Eye (tissue), 1 donor: Measurements from ENCODE around the gene CLASP1.
"Not testable (repeated sequence)": the region's sequence is repeated elsewhere in the genome, so short reads cannot be mapped to it uniquely, and the experiment has no call there.

Experiments
- DNase-seq: peaks from one replicate; pipeline ENCODE4 v3.0.0-alpha.2; 2015

Gene CLASP1

GRCh38 chr2:121575800-121576199 is 73.5 kb downstream of the CLASP1 start:
- no peak for DNase-seq

DNA sequence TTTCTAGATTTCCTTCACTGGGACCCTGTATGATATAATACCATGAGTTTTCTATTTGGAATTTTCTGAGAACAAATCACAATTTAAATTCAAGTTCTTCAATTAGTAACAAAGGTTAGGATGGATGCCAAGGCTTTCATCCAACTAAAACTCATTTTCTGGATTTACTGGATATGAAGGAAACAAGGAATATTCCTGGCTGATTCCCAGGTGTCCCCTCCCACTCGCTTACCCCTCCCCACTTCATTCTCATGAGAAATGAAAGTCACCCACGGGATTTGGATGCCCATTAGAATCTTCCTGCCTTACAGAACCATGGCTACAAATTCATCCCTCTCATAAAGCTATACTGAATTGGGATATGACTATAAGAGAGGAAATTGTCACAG is 78.6 kb downstream of the CLASP1 start:
- DNase-seq, result peak; percentile 42

DNA sequence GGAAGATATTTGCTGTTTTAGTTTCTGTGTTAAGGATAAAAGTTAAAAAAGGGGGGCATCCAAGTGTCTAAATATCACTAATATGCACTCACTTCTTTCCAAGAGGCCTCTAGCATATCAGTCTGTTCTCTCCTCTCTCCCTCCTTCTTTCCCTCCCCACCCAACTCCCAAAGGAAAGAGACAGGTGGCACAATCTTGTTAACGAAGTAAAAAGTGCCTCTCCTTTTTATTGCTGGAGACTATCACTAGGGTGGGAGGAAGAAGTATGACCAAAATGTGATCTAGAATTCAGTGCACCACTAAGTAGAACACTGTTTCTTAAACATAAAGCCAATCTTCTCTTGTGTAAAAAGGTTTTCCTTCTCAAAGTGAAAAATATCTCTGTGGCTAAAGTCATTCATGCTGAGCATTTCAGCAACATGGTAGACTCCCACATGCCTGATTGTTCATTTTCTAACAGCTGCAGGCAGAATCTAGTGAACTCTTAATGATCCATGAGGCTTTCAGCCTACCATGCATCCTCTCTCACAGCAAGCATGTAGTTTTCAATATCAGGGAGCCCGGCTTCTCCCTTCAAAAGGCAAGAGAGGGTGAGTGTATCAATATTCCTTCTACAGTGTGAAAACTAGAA is 79.1 kb downstream of the CLASP1 start:
- DNase-seq, result peak; percentile 68

DNA sequence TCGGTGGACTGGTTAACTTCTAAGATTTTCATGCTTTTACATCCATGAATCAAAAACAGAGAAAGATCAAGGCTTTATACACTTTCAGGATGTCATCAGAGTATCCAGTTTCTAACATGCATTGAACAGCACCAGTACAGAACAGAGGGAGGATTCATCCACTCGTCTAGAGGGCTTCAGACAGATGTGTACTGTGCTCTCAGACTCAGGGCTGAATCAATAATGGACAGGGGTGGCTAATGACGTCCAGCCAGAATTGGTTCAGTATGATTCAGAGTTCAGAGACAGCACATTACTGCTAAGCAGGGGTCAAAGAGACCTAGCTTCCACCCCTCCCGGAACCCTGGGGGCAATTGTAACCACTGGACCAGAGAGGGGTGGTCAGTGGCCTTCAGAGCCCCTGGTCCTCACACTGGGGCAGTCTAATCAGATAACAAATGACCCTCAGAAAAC is 81.3 kb downstream of the CLASP1 start:
- no peak for DNase-seq

DNA sequence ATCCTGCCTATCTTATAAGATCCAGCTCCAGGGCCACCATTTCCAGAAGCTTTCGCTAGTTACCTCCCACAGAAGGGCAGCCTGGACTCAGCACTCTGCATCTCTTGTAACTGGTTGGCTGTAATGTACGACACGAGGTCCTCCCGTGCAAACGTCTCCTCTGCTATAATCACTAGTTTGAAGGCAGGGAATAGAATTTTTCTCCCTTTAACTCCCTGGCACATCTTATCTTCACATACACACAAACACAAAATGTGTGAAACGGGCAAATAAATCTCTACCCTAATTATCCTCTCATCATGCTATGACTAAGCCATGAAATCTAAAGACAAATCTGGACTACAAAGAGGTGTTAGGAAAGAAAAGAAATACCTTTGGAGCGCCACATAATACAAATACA is 81.8 kb downstream of the CLASP1 start:
- no peak for DNase-seq

GRCh38 chr2:121565389-121566250 is 83.6 kb downstream of the CLASP1 start:
- DNase-seq, result peak; percentile 84

DNA sequence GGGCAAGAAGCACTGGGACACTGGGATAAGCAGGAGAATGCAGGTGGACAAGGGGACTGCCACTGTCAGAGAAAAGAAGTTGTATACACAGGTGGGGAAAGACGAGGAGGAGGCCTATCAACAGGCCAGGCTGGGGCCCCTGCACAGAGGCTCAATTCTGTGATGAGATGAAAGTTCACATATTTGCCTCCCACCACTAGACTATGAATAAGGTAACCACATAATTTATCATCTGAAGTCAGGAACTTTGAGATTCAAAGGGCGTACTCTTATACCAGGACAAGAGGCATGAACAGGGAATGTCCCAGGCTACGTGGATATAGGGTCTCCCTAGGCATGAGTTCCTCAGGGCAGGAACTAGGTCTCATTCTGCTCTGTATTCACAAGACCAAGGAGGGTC is 84.4 kb downstream of the CLASP1 start:
- no peak for DNase-seq

- DNase-seq, result not testable (repeated sequence)
These were observed 85.5 kb downstream of the CLASP1 start for GRCh38 chr2:121563754-121564153.

DNA sequence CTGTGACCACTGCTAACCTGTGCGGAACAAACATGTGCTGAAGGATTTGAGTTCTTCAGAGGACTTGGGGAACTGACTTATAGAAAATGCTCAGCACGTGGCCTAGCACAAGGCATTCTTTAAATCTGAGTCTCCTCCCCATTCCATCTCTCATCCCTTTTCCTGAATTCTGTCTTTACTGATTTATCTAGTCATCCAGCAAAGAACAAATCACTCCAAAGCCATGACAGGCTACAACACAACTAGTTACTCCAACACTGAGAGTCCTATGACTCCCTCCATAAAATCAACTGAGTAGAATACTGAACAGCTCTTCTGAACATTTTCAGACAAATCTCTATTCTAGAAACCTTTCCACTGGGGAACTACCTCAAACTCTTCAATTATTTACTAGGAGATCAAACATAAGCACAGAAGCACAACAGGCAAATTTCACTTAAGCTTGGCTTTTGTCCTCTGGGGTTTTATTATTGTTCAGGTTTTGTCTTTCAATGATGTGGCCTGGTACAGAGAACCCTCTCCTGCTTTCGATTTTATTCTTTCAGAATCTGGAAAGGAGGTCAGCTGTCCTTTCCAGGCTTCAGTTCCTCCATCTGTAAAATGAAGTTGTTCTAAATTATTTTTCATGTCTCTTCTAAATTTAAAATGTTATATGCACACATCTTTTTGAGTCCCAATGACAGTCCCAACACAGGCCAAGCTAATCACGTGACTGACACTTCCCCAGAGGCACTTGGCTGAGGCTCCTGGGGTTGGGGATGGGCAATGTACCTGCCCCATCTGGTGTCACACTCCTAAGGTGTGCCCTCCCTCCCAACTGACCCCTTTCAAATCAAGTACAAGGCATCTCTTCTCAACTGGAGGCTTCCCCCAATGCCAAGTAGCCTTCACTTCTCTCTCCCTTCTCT is 86.7 kb downstream of the CLASP1 start:
- peak; percentile 37 for DNase-seq

- DNase-seq, result no peak
These were observed 87.5 kb downstream of the CLASP1 start for GRCh38 chr2:121561617-121562268.

DNA sequence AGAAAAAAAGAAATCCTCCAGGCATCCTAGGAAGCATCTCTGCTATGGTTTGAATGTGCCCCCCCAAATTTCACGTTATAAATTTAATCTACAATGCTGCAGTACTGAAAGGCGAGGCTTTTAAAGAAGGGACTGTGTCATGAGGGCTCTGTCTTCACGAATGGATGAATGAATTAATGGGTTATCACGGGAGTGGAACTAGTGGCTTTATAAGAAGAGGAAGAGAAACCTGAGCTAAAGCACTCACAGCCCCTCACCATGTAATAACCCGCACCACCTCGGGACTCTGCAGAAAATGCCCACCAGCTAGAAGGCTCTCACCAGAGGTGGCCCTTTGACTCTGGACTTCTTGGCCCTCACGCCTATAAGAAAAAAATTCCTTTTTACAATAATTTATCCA is 90.9 kb downstream of the CLASP1 start:
- DNase-seq, result no peak

DNA sequence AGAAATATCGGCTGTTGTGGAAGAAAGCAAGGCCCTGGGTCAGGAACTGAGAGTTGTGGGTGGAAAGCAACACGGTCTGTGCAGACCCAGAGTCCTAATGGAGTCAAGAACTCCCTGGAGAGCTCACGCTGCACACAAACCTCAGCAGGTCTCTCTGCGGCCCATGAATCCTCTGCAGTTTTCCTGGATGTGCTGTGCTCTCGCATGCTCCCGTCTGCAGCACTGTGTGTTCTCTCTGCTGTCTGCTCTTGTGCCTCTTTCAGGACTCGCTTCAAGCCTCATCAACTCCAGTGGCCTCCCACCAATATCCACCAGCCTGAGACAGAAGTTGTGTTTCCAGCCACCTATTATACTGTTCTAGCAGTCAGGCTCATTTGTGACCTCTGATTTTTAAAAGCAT is 94.3 kb downstream of the CLASP1 start:
- DNase-seq, result no peak

DNA sequence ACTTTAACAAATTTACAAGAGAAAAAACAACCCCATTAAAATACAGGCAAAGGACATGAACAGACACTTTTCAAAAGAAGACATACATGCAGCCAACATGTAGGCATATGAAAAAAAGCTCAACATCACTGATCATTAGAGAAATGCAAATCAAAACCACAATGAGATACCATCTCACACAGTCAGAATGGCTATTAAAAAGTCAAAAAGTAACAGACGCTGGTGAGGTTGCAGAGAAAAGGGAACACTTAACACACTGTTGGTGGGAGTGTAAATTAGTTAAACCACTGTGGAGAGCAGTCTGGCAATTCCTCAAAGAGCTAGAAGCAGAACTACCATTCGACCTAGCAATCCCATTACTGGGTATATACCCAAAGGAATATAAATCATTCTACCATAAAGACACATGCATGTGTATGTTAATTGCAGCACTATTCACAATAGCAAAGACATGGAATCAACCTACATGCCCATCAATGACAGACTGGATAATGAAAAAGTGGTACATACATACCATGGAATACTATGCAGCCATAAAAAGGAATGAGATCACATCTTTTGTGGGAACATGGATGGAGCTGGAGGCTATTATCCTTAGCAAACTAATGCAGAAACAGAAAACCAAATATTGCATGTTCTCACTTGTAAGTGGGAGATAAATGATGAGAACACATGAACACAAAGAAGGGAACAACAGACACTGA is 96.6 kb downstream of the CLASP1 start:
- not testable (repeated sequence) for DNase-seq

GRCh38 chr2:121550669-121551068 is 98.6 kb downstream of the CLASP1 start:
- DNase-seq, result no peak

GRCh38 chr2:121547646-121548045 is 101.6 kb downstream of the CLASP1 start:
- no peak for DNase-seq

GRCh38 chr2:121545913-121546312 is 103.3 kb downstream of the CLASP1 start:
- no peak for DNase-seq

- DNase-seq, result no peak
These were observed 104.0 kb downstream of the CLASP1 start for GRCh38 chr2:121545257-121545656.

- no peak for DNase-seq
These were observed 107.8 kb downstream of the CLASP1 start for GRCh38 chr2:121541495-121541894.

GRCh38 chr2:121539750-121540469 is 109.4 kb downstream of the CLASP1 start:
- no peak for DNase-seq

GRCh38 chr2:121536850-121537557 is 112.3 kb downstream of the CLASP1 start:
- no peak for DNase-seq

DNA sequence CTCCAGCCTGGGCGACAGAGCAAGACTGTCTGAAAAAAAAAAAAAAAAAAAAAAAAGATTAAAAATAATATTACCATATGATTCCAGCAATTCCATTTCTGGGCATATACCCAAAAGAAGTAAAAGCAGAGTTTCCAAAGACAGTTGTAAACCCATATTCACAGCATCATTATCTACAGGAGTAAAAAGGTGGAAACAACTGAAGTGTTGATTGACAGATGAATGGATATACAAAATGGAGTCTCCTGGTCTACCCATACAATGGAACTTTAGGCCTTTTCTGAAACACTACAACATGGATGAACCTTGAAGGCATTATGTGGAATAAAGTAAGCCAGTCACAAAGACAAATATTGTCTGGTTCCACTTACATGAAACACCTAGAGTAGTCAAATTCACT is 112.9 kb downstream of the CLASP1 start:
- DNase-seq, result no peak
